ENCODE results near the gene NBEA. TPM values are rescaled to one million over a fixed set of nuclear protein-coding genes. Genes with fewer than 3 reads are reported as not detected.

Gene NBEA
- total and polyA plus RNA-seq, 2 experiments from 2014 or later = 9.1 to 29.1 TPM

- TF ChIP-seq EZH2 (IDR thresholded peaks at IDR 0.05; ENCODE audit: low read depth, unreplicated experiment) (no peak), STAT1 (IDR thresholded peaks at IDR 0.05; ENCODE audit: unreplicated experiment) (no peak), ZNF114 (CRISPR knock-in tag; IDR thresholded peaks at IDR 0.05) (no peak), EZH2phosphoT487 (IDR thresholded peaks at IDR 0.05; ENCODE audit: unreplicated experiment) (no peak)
These were observed 507.8 kb downstream of the NBEA start (continued) for GRCh38 chr13:35449821-35450220.

GRCh38 chr13:35455022-35455421, 513.0 kb downstream of the NBEA start:
- TF ChIP-seq EZH2phosphoT487 (IDR thresholded peaks at IDR 0.05; ENCODE audit: unreplicated experiment) (no peak), ZNF114 (CRISPR knock-in tag; IDR thresholded peaks at IDR 0.05) (no peak), CREB1 (CRISPR knock-in tag; IDR thresholded peaks at IDR 0.05; ENCODE audit: low read depth) (no peak), JUNB (IDR thresholded peaks at IDR 0.05; ENCODE audit: unreplicated experiment) (no peak), STAT1 (IDR thresholded peaks at IDR 0.05; ENCODE audit: unreplicated experiment) (no peak), CTCF (conservative IDR thresholded peaks at IDR 0.05; ENCODE audit: low read depth in 2 of 2) (no peak)
- H4K20me1 ChIP-seq (replicated peaks; ENCODE audit: insufficient read depth) = no peaks in the 10 kb centered on the region
- H3K4me1 ChIP-seq (ENCODE audit: insufficient read depth) = no peaks in the 10 kb centered on the region
- no peak overlapping the region for H3K27ac ChIP-seq (ENCODE audit: low read depth)
- H3K27ac Mint-ChIP-seq = no peak overlapping the region
- H3K4me3 Mint-ChIP-seq = no peak overlapping the region
- H3F3A ChIP-seq (replicated peaks; ENCODE audit: low read depth) = no peaks in the 10 kb centered on the region
- no peaks in the 10 kb centered on the region for H3K79me2 ChIP-seq (replicated peaks; ENCODE audit: insufficient read depth)
- no peak overlapping the region for H2AFZ ChIP-seq
- DNase-seq (ENCODE audit: low spot score) = no peak
- H3K27me3 ChIP-seq (ENCODE audit: insufficient read depth) = no peaks in the 10 kb centered on the region
- H3K9me2 ChIP-seq (ENCODE audit: insufficient read depth) = no peaks in the 10 kb centered on the region
- no peaks in the 10 kb centered on the region for H3K27me3 Mint-ChIP-seq (ENCODE audit: insufficient read depth, low read depth, poor library complexity)
- no peaks in the 10 kb centered on the region for H3K36me3 Mint-ChIP-seq (ENCODE audit: low read depth)
- H3K4me2 ChIP-seq = no peak overlapping the region
- H3K36me3 ChIP-seq (ENCODE audit: insufficient read depth) = no peaks in the 10 kb centered on the region
- no peaks in the 10 kb centered on the region for H3K4me1 Mint-ChIP-seq
- H3K4me3 ChIP-seq = no peak overlapping the region
- no peaks in the 10 kb centered on the region for H3K9me3 Mint-ChIP-seq
- ATAC-seq = no peak

- Mint-ChIP-seq H3K27ac (no peak overlapping the region), H3K4me1 (no peaks in the 10 kb centered on the region), H3K4me3 (no peak overlapping the region), H3K9me3 (no peaks in the 10 kb centered on the region), H3K36me3 (ENCODE audit: low read depth) (no peaks in the 10 kb centered on the region), H3K27me3 (ENCODE audit: insufficient read depth, low read depth, poor library complexity) (no peaks in the 10 kb centered on the region)
- Histone ChIP-seq H3K27ac (ENCODE audit: low read depth) (no peak overlapping the region), H3K4me1 (ENCODE audit: insufficient read depth) (no peaks in the 10 kb centered on the region), H2AFZ (no peak overlapping the region), H4K20me1 (replicated peaks; ENCODE audit: insufficient read depth) (no peaks in the 10 kb centered on the region), H3K79me2 (replicated peaks; ENCODE audit: insufficient read depth) (no peaks in the 10 kb centered on the region), H3K4me3 (no peak overlapping the region), H3K36me3 (ENCODE audit: insufficient read depth) (no peaks in the 10 kb centered on the region), H3K9me2 (ENCODE audit: insufficient read depth) (no peaks in the 10 kb centered on the region), H3K27me3 (ENCODE audit: insufficient read depth) (no peaks in the 10 kb centered on the region), H3F3A (replicated peaks; ENCODE audit: low read depth) (no peaks in the 10 kb centered on the region), H3K4me2 (no peak overlapping the region)
- DNase-seq (ENCODE audit: low spot score) (no peak), ATAC-seq (no peak)
- TF ChIP-seq ZNF462 (CRISPR knock-in tag; IDR thresholded peaks at IDR 0.05) (no peak), CTCF (conservative IDR thresholded peaks at IDR 0.05; ENCODE audit: low read depth in 2 of 2) (no peak), NANOG (IDR thresholded peaks at IDR 0.05; ENCODE audit: borderline replicate concordance) (no peak), JUNB (IDR thresholded peaks at IDR 0.05; ENCODE audit: unreplicated experiment) (no peak), STAT1 (IDR thresholded peaks at IDR 0.05; ENCODE audit: unreplicated experiment) (no peak), POLR2AphosphoS5 (IDR thresholded peaks at IDR 0.05; ENCODE audit: low read depth) (no peak), ZNF114 (CRISPR knock-in tag; IDR thresholded peaks at IDR 0.05) (no peak)
These were observed 515.2 kb downstream of the NBEA start for GRCh38 chr13:35457258-35457657.

Data from GM23338 (cell line).